GM21423 (cell line): Measurements from ENCODE around the gene FBN3.
"Not testable (repeated sequence)": the region's sequence is repeated elsewhere in the genome, so short reads cannot be mapped to it uniquely, and the experiment has no call there.

ENCODE experiments used
- ATAC-seq: cut with Tn5 transposase; IDR thresholded peaks from one replicate; pipeline ENCODE4 v1.9.1; 2021; ENCODE audit warnings: mild to moderate bottlenecking, moderate library complexity; ENCODE audit not compliant: unreplicated experiment

Gene FBN3

GRCh38 chr19:8120636-8121480 is 28.5 kb downstream of the FBN3 start:
- ATAC-seq = no peak

- no peak for ATAC-seq
Observed at GRCh38 chr19:8117991-8118390, 31.4 kb downstream of the FBN3 start.

- ATAC-seq = no peak
Observed at GRCh38 chr19:8116437-8117293, 32.7 kb downstream of the FBN3 start.

GRCh38 chr19:8115805-8116396 is 33.5 kb downstream of the FBN3 start:
- ATAC-seq = no peak

GRCh38 chr19:8113017-8113416 is 36.4 kb downstream of the FBN3 start:
- ATAC-seq = no peak

GRCh38 chr19:8111376-8111775 is 38.0 kb downstream of the FBN3 start:
- ATAC-seq = no peak

- no peak for ATAC-seq
Observed at GRCh38 chr19:8110931-8111330, 38.5 kb downstream of the FBN3 start.

- ATAC-seq = no peak
Observed at GRCh38 chr19:8109890-8110662, 39.3 kb downstream of the FBN3 start.

- ATAC-seq = no peak
Observed at GRCh38 chr19:8109455-8109854, 39.9 kb downstream of the FBN3 start.

GRCh38 chr19:8108560-8109445 is 40.6 kb downstream of the FBN3 start:
- no peak for ATAC-seq

- no peak for ATAC-seq
Observed at GRCh38 chr19:8107301-8107903, 42.0 kb downstream of the FBN3 start.

- ATAC-seq = no peak
Observed at GRCh38 chr19:8105471-8105870, 43.9 kb downstream of the FBN3 start.

- ATAC-seq = not testable (repeated sequence)
Observed at GRCh38 chr19:8101910-8102309, 47.5 kb downstream of the FBN3 start.

GRCh38 chr19:8101311-8101710 is 48.1 kb downstream of the FBN3 start:
- ATAC-seq = no peak

- no peak for ATAC-seq
Observed at GRCh38 chr19:8097681-8098567, 51.5 kb downstream of the FBN3 start.

- no peak for ATAC-seq
Observed at GRCh38 chr19:8097198-8097597, 52.2 kb downstream of the FBN3 start.

GRCh38 chr19:8096071-8096470 is 53.3 kb downstream of the FBN3 start:
- no peak for ATAC-seq

GRCh38 chr19:8095354-8095886 is 54.0 kb downstream of the FBN3 start:
- ATAC-seq = no peak
